A673 (cell line): ENCODE results near the gene MICU1. TPM values are rescaled to one million over a fixed set of nuclear protein-coding genes. Genes with fewer than 3 reads are reported as not detected.

Experiments
- BruUV-seq: library from RNA; stranded (reverse); fragments of 400-500 nt; replicated peaks from 2 replicates; lab custom pipeline; 2021; lab: Mats Ljungman, UMichigan
- CTCF ChIA-PET: fragments of 300-600 bp; sonication (Branson Sonifier 250); formaldehyde crosslinking; loops from one replicate; lab custom pipeline; 2022; ENCODE audit warnings: antibody characterized with exemption; lab: Charles Lee
- POLR2A ChIA-PET: fragments of 300-600 bp; sonication (Branson Sonifier 250); formaldehyde crosslinking; loops from one replicate; lab custom pipeline; 2022; ENCODE audit warnings: antibody characterized with exemption; ENCODE audit not compliant: low non-redundant PET; lab: Charles Lee
- DNase-seq: peaks from one replicate; pipeline ENCODE4 v3.0.0-alpha.2; 2015; ENCODE audit warnings: low spot score
- H3K27ac ChIP-seq: fragments of 200-600 bp; sonication (generic); 2 replicates; pipeline ENCODE4 v1.5.1; 2016; ENCODE audit warnings: mixed run types, low read depth, mild to moderate bottlenecking, mixed read lengths, antibody characterized with exemption, low read length; ENCODE audit not compliant: poor library complexity, severe bottlenecking
- H3K27me3 ChIP-seq: fragments of 200-600 bp; sonication (generic); replicated peaks from 2 replicates; pipeline ENCODE4 v1.6.1; 2017; ENCODE audit warnings: mixed run types, low read depth, mild to moderate bottlenecking, mixed read lengths, antibody characterized with exemption, low read length; ENCODE audit not compliant: insufficient read depth, poor library complexity
- H3K36me3 ChIP-seq: fragments of 200-600 bp; sonication (generic); 2 replicates; pipeline ENCODE4 v1.6.1; 2016; ENCODE audit warnings: mixed run types, mild to moderate bottlenecking, mixed read lengths, antibody characterized with exemption, low read length; ENCODE audit not compliant: insufficient read depth, poor library complexity, severe bottlenecking
- H3K4me1 ChIP-seq: fragments of 200-600 bp; sonication (generic); 2 replicates; pipeline ENCODE4 v1.6.1; 2017; ENCODE audit warnings: mixed run types, mild to moderate bottlenecking, mixed read lengths, antibody characterized with exemption, low read length; ENCODE audit not compliant: insufficient read depth, poor library complexity, severe bottlenecking
- H3K4me3 ChIP-seq: fragments of 200-600 bp; sonication (generic); 2 replicates; pipeline ENCODE4 v1.5.1; 2016; ENCODE audit warnings: low read depth, mixed run types, mild to moderate bottlenecking, mixed read lengths, low read length; ENCODE audit not compliant: poor library complexity, severe bottlenecking
- H3K9me3 ChIP-seq: fragments of 200-600 bp; sonication (generic); 2 replicates; pipeline ENCODE4 v1.6.1; 2016; ENCODE audit warnings: mixed run types, low read depth, mild to moderate bottlenecking, mixed read lengths, antibody characterized with exemption, low read length; ENCODE audit not compliant: poor library complexity, severe bottlenecking
- EZH2 ChIP-seq: fragments of 200-600 bp; sonication (generic); IDR thresholded peaks from 2 replicates; pipeline ENCODE4 v1.6.1; 2017; ENCODE audit warnings: borderline replicate concordance, low read depth, mild to moderate bottlenecking, mixed read lengths, antibody characterized with exemption, low read length; ENCODE audit not compliant: poor library complexity, severe bottlenecking
- intact Hi-C: fragments of 100-400 bp; cut with micrococcal nuclease; formaldehyde crosslinking; loops from one replicate; pipeline ENCODE4 v1.10.0; 2022; ENCODE audit not compliant: unreplicated experiment
- total RNA-seq: library from RNA; stranded (reverse); gene quantifications from 2 replicates; pipeline ENCODE4 v1.2.3, GENCODE V29; 2021
- TF ChIP-seq, protein P1 (sequence below): fragments of 300-800, 200-600 bp; sonication (generic); conservative IDR thresholded peaks from 2 replicates; pipeline ENCODE4 v1.5.1; 2017; ENCODE audit warnings: low read depth, mild to moderate bottlenecking, antibody characterized with exemption, low read length, moderate library complexity, mixed read lengths

The MICU1 gene
- total RNA-seq, 1 experiment from 2014 or later = 37.7 TPM

DNA sequence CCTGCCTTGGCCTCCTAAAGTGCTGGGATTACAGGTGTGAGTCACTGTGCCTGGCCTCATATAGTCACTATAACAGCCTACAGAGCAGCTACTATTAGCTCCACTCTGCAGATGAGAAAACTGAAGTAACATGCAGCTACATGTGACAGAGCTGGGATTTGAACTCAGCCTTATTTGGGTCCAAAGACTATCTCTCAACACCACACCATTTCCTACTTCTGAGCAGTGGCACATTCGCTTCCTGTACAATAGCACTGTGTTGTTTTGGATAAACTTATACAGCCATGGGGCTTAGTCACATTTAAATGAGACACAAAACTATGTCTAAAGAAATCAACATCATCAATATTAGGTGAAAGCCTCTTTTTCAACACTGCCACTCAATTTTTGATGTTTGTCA is 201.3 kb downstream of the MICU1 start:
- BruUV-seq = no TSS peak
- intact Hi-C loops = no loop called here
- TF ChIP-seq, protein P1, sequence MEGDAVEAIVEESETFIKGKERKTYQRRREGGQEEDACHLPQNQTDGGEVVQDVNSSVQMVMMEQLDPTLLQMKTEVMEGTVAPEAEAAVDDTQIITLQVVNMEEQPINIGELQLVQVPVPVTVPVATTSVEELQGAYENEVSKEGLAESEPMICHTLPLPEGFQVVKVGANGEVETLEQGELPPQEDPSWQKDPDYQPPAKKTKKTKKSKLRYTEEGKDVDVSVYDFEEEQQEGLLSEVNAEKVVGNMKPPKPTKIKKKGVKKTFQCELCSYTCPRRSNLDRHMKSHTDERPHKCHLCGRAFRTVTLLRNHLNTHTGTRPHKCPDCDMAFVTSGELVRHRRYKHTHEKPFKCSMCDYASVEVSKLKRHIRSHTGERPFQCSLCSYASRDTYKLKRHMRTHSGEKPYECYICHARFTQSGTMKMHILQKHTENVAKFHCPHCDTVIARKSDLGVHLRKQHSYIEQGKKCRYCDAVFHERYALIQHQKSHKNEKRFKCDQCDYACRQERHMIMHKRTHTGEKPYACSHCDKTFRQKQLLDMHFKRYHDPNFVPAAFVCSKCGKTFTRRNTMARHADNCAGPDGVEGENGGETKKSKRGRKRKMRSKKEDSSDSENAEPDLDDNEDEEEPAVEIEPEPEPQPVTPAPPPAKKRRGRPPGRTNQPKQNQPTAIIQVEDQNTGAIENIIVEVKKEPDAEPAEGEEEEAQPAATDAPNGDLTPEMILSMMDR = no peak
- no peak for TF ChIP-seq EZH2
- ChIA-PET POLR2A (interaction anchor here (0.6 kb wide), 1 partner anchor 40 kb away, joined by 3 read pairs; no protein-coding TSS in a partner anchor), CTCF (no interaction called here)
- H3K27ac ChIP-seq = no peak overlapping the region
- no peaks in the 10 kb centered on the region for H3K4me1 ChIP-seq
- H3K9me3 ChIP-seq = no peaks in the 10 kb centered on the region
- DNase-seq = no peak
- H3K36me3 ChIP-seq = no peaks in the 10 kb centered on the region
- no peaks in the 10 kb centered on the region for H3K27me3 ChIP-seq
- no peak overlapping the region for H3K4me3 ChIP-seq

DNA sequence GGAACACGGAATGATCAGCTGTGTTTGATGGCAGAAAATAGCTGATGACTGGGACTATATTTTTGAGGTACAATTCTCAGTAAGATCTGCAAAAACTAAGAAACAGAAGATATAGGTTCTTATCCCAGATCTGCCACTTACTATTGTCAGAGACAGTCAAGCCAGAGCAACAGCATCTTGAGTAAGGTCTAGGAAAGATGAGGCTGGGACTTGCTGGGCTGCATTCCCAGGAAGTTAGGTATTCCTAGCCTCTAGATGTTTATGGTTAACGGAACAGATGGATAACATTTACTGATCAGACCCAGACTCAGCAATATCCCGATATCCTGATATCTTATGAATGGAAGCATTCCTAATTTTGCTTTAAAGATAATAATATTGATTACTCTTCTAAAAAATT is 202.5 kb downstream of the MICU1 start:
- CTCF ChIA-PET = no interaction called here
- Histone ChIP-seq H3K4me1 (no peaks in the 10 kb centered on the region), H3K27me3 (no peaks in the 10 kb centered on the region), H3K27ac (no peak overlapping the region), H3K9me3 (no peaks in the 10 kb centered on the region), H3K36me3 (no peaks in the 10 kb centered on the region), H3K4me3 (no peak overlapping the region)
- intact Hi-C loops = no loop called here
- no peak for DNase-seq
- no peak for TF ChIP-seq EZH2
- TF ChIP-seq, protein P1 = no peak
- BruUV-seq = no TSS peak
- POLR2A ChIA-PET = no interaction called here

DNA sequence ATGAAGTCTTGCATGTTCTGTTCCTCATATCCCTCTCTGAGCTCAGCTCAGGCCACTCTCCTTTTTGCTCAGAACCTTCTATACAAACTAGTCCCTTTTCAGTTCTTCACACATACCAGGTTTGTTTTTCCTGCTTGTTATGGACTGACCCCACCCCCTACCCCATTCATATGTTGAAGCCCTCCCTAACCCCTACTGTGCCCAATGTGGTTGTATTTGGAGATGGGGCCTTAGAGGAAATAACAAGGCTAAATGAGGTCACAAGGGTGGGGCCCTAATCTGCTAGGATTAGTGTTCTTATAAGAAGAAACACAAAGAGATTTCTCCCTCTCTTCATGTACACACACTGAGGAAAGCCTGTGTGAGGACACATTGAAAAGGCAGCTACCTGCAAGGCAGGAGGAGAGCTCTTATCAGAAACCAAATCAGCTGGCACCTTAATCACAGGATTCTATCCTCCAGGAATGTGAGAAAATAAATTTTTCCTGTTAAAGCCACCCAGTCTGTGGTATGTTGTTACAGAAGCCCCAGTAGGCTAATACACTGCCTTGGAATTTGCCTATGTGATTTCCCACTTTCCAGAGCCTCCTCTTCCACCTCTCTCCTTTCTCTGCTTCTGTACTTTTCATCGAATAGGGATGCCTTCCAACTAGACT is 203.9 kb downstream of the MICU1 start:
- no TSS peak for BruUV-seq
- H3K27me3 ChIP-seq = no peaks in the 10 kb centered on the region
- POLR2A ChIA-PET = no interaction called here
- DNase-seq = no peak
- H3K4me3 ChIP-seq = no peak overlapping the region
- no peaks in the 10 kb centered on the region for H3K9me3 ChIP-seq
- H3K36me3 ChIP-seq = no peaks in the 10 kb centered on the region
- TF ChIP-seq, protein P1 = no peak
- no peak for TF ChIP-seq EZH2
- no peaks in the 10 kb centered on the region for H3K4me1 ChIP-seq
- CTCF ChIA-PET = no interaction called here
- H3K27ac ChIP-seq = no peak overlapping the region
- intact Hi-C loops = no loop called here
